GM12872 (cell line): Measurements from ENCODE around the gene DMAC2.

Experiments
- CTCF ChIP-seq: IDR thresholded peaks from 3 replicates; pipeline ENCODE4 v1.5.1; 2011; ENCODE audit warnings: low read depth, mild to moderate bottlenecking, low read length, moderate library complexity; ENCODE audit not compliant: insufficient read depth

DMAC2 gene

GRCh38 chr19:41397086-41398049, 42.3 kb downstream of the DMAC2 start, which contains the start of the genes BCKDHA and EXOSC5:
BCKDHA (plus strand) TSS chr19:41397818; CDS start chr19:41397828, 10 bp downstream.
EXOSC5 (minus strand) TSS chr19:41397359; CDS start chr19:41397328, 31 bp downstream.
- TF ChIP-seq CTCF = no peak

- TF ChIP-seq CTCF = no peak
Measured at GRCh38 chr19:41395355-41395754, 44.4 kb downstream of the DMAC2 start.

GRCh38 chr19:41392775-41393174, 46.9 kb downstream of the DMAC2 start:
- TF ChIP-seq CTCF = no peak

GRCh38 chr19:41391618-41392017, 48.1 kb downstream of the DMAC2 start:
- no peak for TF ChIP-seq CTCF

- no peak for TF ChIP-seq CTCF
Measured at GRCh38 chr19:41386442-41386841, 53.3 kb downstream of the DMAC2 start.

GRCh38 chr19:41384351-41384750, 55.4 kb downstream of the DMAC2 start:
- TF ChIP-seq CTCF = no peak
